ENCODE data around the gene NAA16. TPM values are rescaled to one million over a fixed set of nuclear protein-coding genes. Genes with fewer than 3 reads are reported as not detected.

NAA16 gene
- total RNA-seq, 2 experiments from 2014 or later, result 23.5 to 32.8 TPM

GRCh38 chr13:41313659-41314197, 2.7 kb downstream of the NAA16 start:
- H3K27me3 Mint-ChIP-seq, result no peaks in the 10 kb centered on the region
- intact Hi-C loops (cut with micrococcal nuclease), result loop anchor here (2.0 to 10.0 kb wide), 2 partner anchors 43 to 239 kb away; no protein-coding TSS in a partner anchor
- H3K36me3 Mint-ChIP-seq (ENCODE audit: low read depth), result peaks cover 31% of the 10 kb centered on the region
- DNase-seq, result peak; percentile 19
- ChIA-PET POLR2A (interaction anchor here (1.5 to 1.7 kb wide), 2 partner anchors 51 to 252 kb away, joined by 4 read pairs; partner anchors contain the start of genes MTRF1 and WBP4), CTCF (interaction anchor here (1.4 to 1.7 kb wide), 3 partner anchors 52 to 91 kb away, joined by 3 to 4 read pairs (median 3); no protein-coding TSS in a partner anchor)
- no peak for ATAC-seq
- H3K4me1 Mint-ChIP-seq (ENCODE audit: low read depth), result peaks cover 46% of the 10 kb centered on the region
- H3K27ac Mint-ChIP-seq, result peak overlapping the region; percentile 74
- TF ChIP-seq, protein P1, sequence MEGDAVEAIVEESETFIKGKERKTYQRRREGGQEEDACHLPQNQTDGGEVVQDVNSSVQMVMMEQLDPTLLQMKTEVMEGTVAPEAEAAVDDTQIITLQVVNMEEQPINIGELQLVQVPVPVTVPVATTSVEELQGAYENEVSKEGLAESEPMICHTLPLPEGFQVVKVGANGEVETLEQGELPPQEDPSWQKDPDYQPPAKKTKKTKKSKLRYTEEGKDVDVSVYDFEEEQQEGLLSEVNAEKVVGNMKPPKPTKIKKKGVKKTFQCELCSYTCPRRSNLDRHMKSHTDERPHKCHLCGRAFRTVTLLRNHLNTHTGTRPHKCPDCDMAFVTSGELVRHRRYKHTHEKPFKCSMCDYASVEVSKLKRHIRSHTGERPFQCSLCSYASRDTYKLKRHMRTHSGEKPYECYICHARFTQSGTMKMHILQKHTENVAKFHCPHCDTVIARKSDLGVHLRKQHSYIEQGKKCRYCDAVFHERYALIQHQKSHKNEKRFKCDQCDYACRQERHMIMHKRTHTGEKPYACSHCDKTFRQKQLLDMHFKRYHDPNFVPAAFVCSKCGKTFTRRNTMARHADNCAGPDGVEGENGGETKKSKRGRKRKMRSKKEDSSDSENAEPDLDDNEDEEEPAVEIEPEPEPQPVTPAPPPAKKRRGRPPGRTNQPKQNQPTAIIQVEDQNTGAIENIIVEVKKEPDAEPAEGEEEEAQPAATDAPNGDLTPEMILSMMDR (IDR thresholded peaks at IDR 0.05), result no peak
- H3K9me3 Mint-ChIP-seq, result no peaks in the 10 kb centered on the region
- peak overlapping the region; percentile 94 for H3K4me3 Mint-ChIP-seq

GRCh38 chr13:41315443-41316047, 4.5 kb downstream of the NAA16 start:
- CTCF ChIA-PET, result no interaction called here
- ATAC-seq (peak; percentile 6), DNase-seq (peak; percentile 25)
- peak overlapping the region; percentile 78 for H3K27ac Mint-ChIP-seq
- TF ChIP-seq, protein P1 (IDR thresholded peaks at IDR 0.05), result no peak
- intact Hi-C loops (cut with micrococcal nuclease), result loop anchor here (10.0 kb wide), 1 partner anchor 241 kb away; no protein-coding TSS in a partner anchor
- H3K4me1 Mint-ChIP-seq (ENCODE audit: low read depth), result peaks cover 52% of the 10 kb centered on the region
- POLR2A ChIA-PET, result interaction anchor here (0.7 to 1.2 kb wide), 4 partner anchors 17 to 659 kb away, joined by 3 to 5 read pairs (median 4); partner anchors contain the start of gene MTRF1
- no peaks in the 10 kb centered on the region for H3K27me3 Mint-ChIP-seq
- peak overlapping the region; percentile 42 for H3K4me3 Mint-ChIP-seq
- H3K36me3 Mint-ChIP-seq (ENCODE audit: low read depth), result peaks cover 39% of the 10 kb centered on the region
- H3K9me3 Mint-ChIP-seq, result no peaks in the 10 kb centered on the region

DNA sequence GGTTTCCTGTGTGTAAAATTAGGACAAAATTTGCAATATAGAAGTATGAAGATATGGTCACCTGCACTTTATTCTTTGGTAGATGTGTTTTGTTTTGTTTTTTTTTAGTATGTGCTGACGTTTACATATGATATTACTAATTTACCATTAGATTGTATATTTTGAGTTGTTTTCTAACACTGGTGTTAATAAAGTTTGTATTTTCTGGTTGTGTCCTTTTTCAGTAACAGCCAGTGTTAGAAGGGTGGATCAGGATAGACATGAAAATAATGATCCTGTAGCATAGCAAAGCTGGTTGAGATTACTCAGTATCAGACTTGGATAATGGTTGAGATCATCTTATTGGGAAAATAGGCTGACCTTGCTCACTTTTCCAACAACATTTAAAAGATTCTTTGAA, 6.2 kb downstream of the NAA16 start:
- Mint-ChIP-seq H3K9me3 (no peaks in the 10 kb centered on the region), H3K4me1 (ENCODE audit: low read depth) (peaks cover 59% of the 10 kb centered on the region), H3K27ac (no peak overlapping the region), H3K27me3 (no peaks in the 10 kb centered on the region), H3K4me3 (no peak overlapping the region), H3K36me3 (ENCODE audit: low read depth) (peaks cover 41% of the 10 kb centered on the region)
- ChIA-PET POLR2A (interaction anchor here (1.8 kb wide), 1 partner anchor 54 kb away, joined by 4 read pairs; the partner anchor contains the start of gene MTRF1), CTCF (no interaction called here)
- intact Hi-C loops (cut with micrococcal nuclease), result loop anchor here (10.0 kb wide), 1 partner anchor 242 kb away; no protein-coding TSS in a partner anchor
- TF ChIP-seq, protein P1 (IDR thresholded peaks at IDR 0.05), result no peak
- ATAC-seq (no peak), DNase-seq (no peak)

- Mint-ChIP-seq H3K4me3 (no peak overlapping the region), H3K36me3 (ENCODE audit: low read depth) (peaks cover 47% of the 10 kb centered on the region), H3K9me3 (no peaks in the 10 kb centered on the region), H3K4me1 (ENCODE audit: low read depth) (peaks cover 48% of the 10 kb centered on the region), H3K27me3 (no peaks in the 10 kb centered on the region), H3K27ac (no peak overlapping the region)
- CTCF ChIA-PET, result interaction anchor here (1.0 kb wide), 1 partner anchor 45 kb away, joined by 3 read pairs; no protein-coding TSS in a partner anchor
- intact Hi-C loops (cut with micrococcal nuclease), result no loop called here
- TF ChIP-seq, protein P1 (IDR thresholded peaks at IDR 0.05), result no peak
- ATAC-seq, result no peak
- no peak for DNase-seq
- POLR2A ChIA-PET, result interaction anchor here (0.6 kb wide), 1 partner anchor 13 kb away, joined by 3 read pairs; no protein-coding TSS in a partner anchor
Measured at GRCh38 chr13:41325752-41326151, 14.7 kb downstream of the NAA16 start.

GRCh38 chr13:41326661-41327060, 15.6 kb downstream of the NAA16 start:
- H3K27ac Mint-ChIP-seq, result peak overlapping the region; percentile 53
- H3K4me1 Mint-ChIP-seq (ENCODE audit: low read depth), result peaks cover 51% of the 10 kb centered on the region
- POLR2A ChIA-PET, result interaction anchor here (0.6 kb wide), 1 partner anchor 14 kb away, joined by 3 read pairs; no protein-coding TSS in a partner anchor
- H3K27me3 Mint-ChIP-seq, result no peaks in the 10 kb centered on the region
- intact Hi-C loops (cut with micrococcal nuclease), result no loop called here
- H3K36me3 Mint-ChIP-seq (ENCODE audit: low read depth), result peaks cover 46% of the 10 kb centered on the region
- ATAC-seq (no peak), DNase-seq (no peak)
- no peak overlapping the region for H3K4me3 Mint-ChIP-seq
- TF ChIP-seq, protein P1 (IDR thresholded peaks at IDR 0.05), result no peak
- CTCF ChIA-PET, result interaction anchor here (1.0 kb wide), 1 partner anchor 44 kb away, joined by 3 read pairs; no protein-coding TSS in a partner anchor
- no peaks in the 10 kb centered on the region for H3K9me3 Mint-ChIP-seq

All from activated CD8-positive, alpha-beta T cell treated with anti-CD3 and anti-CD28 coated beads for 36 hours (primary cell).